Measurements from ENCODE around the gene CSNK2B.

DNA sequence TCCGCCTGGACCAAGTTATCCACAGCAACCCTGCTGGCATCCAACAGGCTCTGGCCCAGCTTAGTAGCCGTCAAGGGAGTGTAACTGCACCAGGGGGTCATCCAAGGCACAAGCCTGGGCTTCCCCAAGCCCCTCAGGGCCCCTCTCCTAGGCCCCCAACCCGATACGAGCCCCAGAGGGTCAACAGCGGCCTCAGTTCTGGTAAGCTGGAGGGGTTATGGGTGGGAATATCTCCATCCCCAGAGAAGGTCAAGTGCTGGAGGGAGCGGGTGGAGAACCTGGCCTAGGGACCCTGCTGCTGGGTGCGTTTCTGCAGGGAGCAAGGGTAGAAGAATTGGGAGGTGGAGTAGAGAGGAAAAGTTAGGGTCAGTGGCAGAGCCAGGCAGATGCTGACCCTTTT is 32.4 kb upstream of the CSNK2B start:
- TF ChIP-seq POLR2A (IDR thresholded peaks at IDR 0.05) (no peak), EP300 (IDR thresholded peaks at IDR 0.05) (no peak), POLR2AphosphoS5 (IDR thresholded peaks at IDR 0.05) (peak in 2 of 4 donors; percentile 5 to 7)
- TF ChIP-seq, protein P1, sequence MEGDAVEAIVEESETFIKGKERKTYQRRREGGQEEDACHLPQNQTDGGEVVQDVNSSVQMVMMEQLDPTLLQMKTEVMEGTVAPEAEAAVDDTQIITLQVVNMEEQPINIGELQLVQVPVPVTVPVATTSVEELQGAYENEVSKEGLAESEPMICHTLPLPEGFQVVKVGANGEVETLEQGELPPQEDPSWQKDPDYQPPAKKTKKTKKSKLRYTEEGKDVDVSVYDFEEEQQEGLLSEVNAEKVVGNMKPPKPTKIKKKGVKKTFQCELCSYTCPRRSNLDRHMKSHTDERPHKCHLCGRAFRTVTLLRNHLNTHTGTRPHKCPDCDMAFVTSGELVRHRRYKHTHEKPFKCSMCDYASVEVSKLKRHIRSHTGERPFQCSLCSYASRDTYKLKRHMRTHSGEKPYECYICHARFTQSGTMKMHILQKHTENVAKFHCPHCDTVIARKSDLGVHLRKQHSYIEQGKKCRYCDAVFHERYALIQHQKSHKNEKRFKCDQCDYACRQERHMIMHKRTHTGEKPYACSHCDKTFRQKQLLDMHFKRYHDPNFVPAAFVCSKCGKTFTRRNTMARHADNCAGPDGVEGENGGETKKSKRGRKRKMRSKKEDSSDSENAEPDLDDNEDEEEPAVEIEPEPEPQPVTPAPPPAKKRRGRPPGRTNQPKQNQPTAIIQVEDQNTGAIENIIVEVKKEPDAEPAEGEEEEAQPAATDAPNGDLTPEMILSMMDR (IDR thresholded peaks at IDR 0.05), result no peak
